OCI-LY7 (cell line): ENCODE measurements around the gene SCYL2.
"Not testable (repeated sequence)": the region's sequence is repeated elsewhere in the genome, so short reads cannot be mapped to it uniquely, and the experiment has no call there.

Experiments
- CTCF ChIP-seq: fragments of 200-600 bp; sonication (generic); conservative IDR thresholded peaks from 2 replicates; pipeline ENCODE4 v1.5.1; 2014; ENCODE audit warnings: mild to moderate bottlenecking, antibody characterized with exemption, low read length, moderate library complexity, mixed read lengths
- EZH2phosphoT487 ChIP-seq: fragments of 200-600 bp; sonication (generic); IDR thresholded peaks from 2 replicates; pipeline ENCODE4 v1.6.1; 2018; ENCODE audit warnings: low read depth, borderline replicate concordance, mild to moderate bottlenecking, mixed run types, antibody characterized with exemption, low read length, moderate library complexity, mixed read lengths

GRCh38 chr12:100304334-100304733 is 37.4 kb downstream of the SCYL2 start:
- TF ChIP-seq CTCF, EZH2phosphoT487: not testable (repeated sequence)
